Activated naive CD4-positive, alpha-beta T cell treated with anti-CD3 and anti-CD28 coated beads for 36 hours (primary cell): Measurements from ENCODE around the gene WIF1. TPM values are rescaled to one million over a fixed set of nuclear protein-coding genes. Genes with fewer than 3 reads are reported as not detected.

ENCODE experiments used
- CTCF ChIA-PET: fragments of 350-600 bp; sonication (Branson Sonifier 250); formaldehyde crosslinking; loops from one replicate; lab custom pipeline; 2021; ENCODE audit warnings: antibody characterized with exemption; lab: Charles Lee
- DNase-seq: peaks from one replicate; pipeline ENCODE4 v3.0.0-alpha.2; 2020
- H3K27ac Mint-ChIP-seq: one replicate; pipeline ENCODE4 v1.8.0; 2021; ENCODE audit warnings: mild to moderate bottlenecking, mixed read lengths
- H3K27me3 Mint-ChIP-seq: one replicate; pipeline ENCODE4 v1.8.0; 2021; ENCODE audit warnings: low read depth, mixed read lengths
- H3K36me3 Mint-ChIP-seq: one replicate; pipeline ENCODE4 v1.8.0; 2021; ENCODE audit warnings: low read depth, mixed read lengths
- H3K4me1 Mint-ChIP-seq: one replicate; pipeline ENCODE4 v1.8.0; 2021; ENCODE audit warnings: low read depth, mixed read lengths
- H3K4me3 Mint-ChIP-seq: one replicate; pipeline ENCODE4 v1.8.0; 2021; ENCODE audit warnings: mild to moderate bottlenecking, moderate library complexity, mixed read lengths
- H3K9me3 Mint-ChIP-seq: one replicate; pipeline ENCODE4 v1.8.0; 2021; ENCODE audit warnings: mixed read lengths
- intact Hi-C: fragments of 100-400 bp; cut with micrococcal nuclease; formaldehyde crosslinking; loops from one replicate; pipeline ENCODE4 v1.15.1; 2023
- total RNA-seq, 2 experiments: library from RNA; stranded (reverse); gene quantifications; one replicate each; pipeline ENCODE4 v1.2.3, GENCODE V29; 2021

Gene WIF1
- under 1 TPM in 1 of 2 experiments, not detected in 1; 0.20 TPM for total RNA-seq

- Mint-ChIP-seq H3K27ac (no peak within 1 kb of the TSS), H3K4me1 (peaks cover 3% of the 10 kb centered on the region), H3K4me3 (peak within 1 kb of the TSS; percentile 41), H3K27me3 (peaks cover 24% of the 10 kb centered on the region), H3K9me3 (no peaks in the 10 kb centered on the region), H3K36me3 (no peaks in the 10 kb centered on the region)
- CTCF ChIA-PET = interaction anchor here (1.1 to 1.5 kb wide), 6 partner anchors 9 to 319 kb away, joined by 3 to 8 read pairs (median 4); no protein-coding TSS in a partner anchor
- intact Hi-C loops = loop anchor here (5.0 kb wide), 1 partner anchor 161 kb away; no protein-coding TSS in a partner anchor
- peak; percentile 28 for DNase-seq
Observed at GRCh38 chr12:65121049-65121955, at the start of gene WIF1. Gene WIF1 (minus strand): TSS chr12:65121305. CDS start chr12:65121191, 114 bp downstream.

GRCh38 chr12:65170209-65170881 lies 49.2 kb upstream of the WIF1 start:
- DNase-seq = peak; percentile 75
- intact Hi-C loops = loop anchor here (1.0 to 5.0 kb wide), 6 partner anchors 12 to 713 kb away; no protein-coding TSS in a partner anchor
- no peaks in the 10 kb centered on the region for H3K9me3 Mint-ChIP-seq
- H3K36me3 Mint-ChIP-seq = peaks cover 9% of the 10 kb centered on the region
- H3K4me1 Mint-ChIP-seq = peaks cover 19% of the 10 kb centered on the region
- H3K27me3 Mint-ChIP-seq = no peaks in the 10 kb centered on the region
- H3K4me3 Mint-ChIP-seq = peak overlapping the region; percentile 85
- CTCF ChIA-PET = interaction anchor here (0.9 to 2.4 kb wide), 4 partner anchors 12 to 62 kb away, joined by 3 to 13 read pairs (median 6); no protein-coding TSS in a partner anchor
- peak overlapping the region; percentile 83 for H3K27ac Mint-ChIP-seq

GRCh38 chr12:65169320-65170208 lies 48.5 kb upstream of the WIF1 start, which contains the start of gene LEMD3:
Gene LEMD3 (plus strand): TSS chr12:65169583. CDS start chr12:65169597, 14 bp downstream.
- no peaks in the 10 kb centered on the region for H3K9me3 Mint-ChIP-seq
- CTCF ChIA-PET = interaction anchor here (0.6 to 2.4 kb wide), 8 partner anchors 13 to 1207 kb away, joined by 3 to 13 read pairs (median 4); no protein-coding TSS in a partner anchor
- DNase-seq = peak; percentile 96
- H3K4me3 Mint-ChIP-seq = peak within 1 kb of the TSS; percentile 85
- H3K4me1 Mint-ChIP-seq = peaks cover 19% of the 10 kb centered on the region
- H3K36me3 Mint-ChIP-seq = peaks cover 9% of the 10 kb centered on the region
- peak within 1 kb of the TSS; percentile 91 for H3K27ac Mint-ChIP-seq
- intact Hi-C loops = loop anchor here (1.0 to 5.0 kb wide), 14 partner anchors 13 to 1133 kb away; partner anchors contain the start of genes GNS, HELB, KICS2 and LLPH
- H3K27me3 Mint-ChIP-seq = no peaks in the 10 kb centered on the region

GRCh38 chr12:65168681-65169319 lies 47.7 kb upstream of the WIF1 start:
- DNase-seq = no peak
- Mint-ChIP-seq H3K9me3 (no peaks in the 10 kb centered on the region), H3K36me3 (peaks cover 9% of the 10 kb centered on the region), H3K27ac (peak overlapping the region; percentile 91), H3K27me3 (no peaks in the 10 kb centered on the region), H3K4me3 (peak overlapping the region; percentile 85), H3K4me1 (peaks cover 20% of the 10 kb centered on the region)
- intact Hi-C loops = loop anchor here (1.0 to 5.0 kb wide), 8 partner anchors 12 to 1134 kb away; partner anchors contain the start of genes GNS, HELB, KICS2 and LLPH
- CTCF ChIA-PET = interaction anchor here (0.9 to 2.4 kb wide), 7 partner anchors 12 to 90 kb away, joined by 3 to 13 read pairs (median 5); no protein-coding TSS in a partner anchor

- intact Hi-C loops = loop anchor here (5.0 kb wide), 1 partner anchor 942 kb away; the partner anchor contains the start of gene KICS2
- no peaks in the 10 kb centered on the region for H3K9me3 Mint-ChIP-seq
- H3K4me3 Mint-ChIP-seq = no peak overlapping the region
- CTCF ChIA-PET = no interaction called here
- H3K36me3 Mint-ChIP-seq = no peaks in the 10 kb centered on the region
- H3K4me1 Mint-ChIP-seq = peaks cover 6% of the 10 kb centered on the region
- H3K27me3 Mint-ChIP-seq = peaks cover 14% of the 10 kb centered on the region
- no peak for DNase-seq
- H3K27ac Mint-ChIP-seq = no peak overlapping the region
Observed at GRCh38 chr12:65164774-65165173, 43.7 kb upstream of the WIF1 start.

- CTCF ChIA-PET = no interaction called here
- peaks cover 6% of the 10 kb centered on the region for H3K4me1 Mint-ChIP-seq
- H3K27ac Mint-ChIP-seq = no peak overlapping the region
- no peaks in the 10 kb centered on the region for H3K36me3 Mint-ChIP-seq
- H3K9me3 Mint-ChIP-seq = no peaks in the 10 kb centered on the region
- no peak for DNase-seq
- H3K27me3 Mint-ChIP-seq = peaks cover 16% of the 10 kb centered on the region
- intact Hi-C loops = no loop called here
- H3K4me3 Mint-ChIP-seq = no peak overlapping the region
Observed at GRCh38 chr12:65164244-65164643, 43.1 kb upstream of the WIF1 start.

- intact Hi-C loops = no loop called here
- H3K27ac Mint-ChIP-seq = no peak overlapping the region
Observed at GRCh38 chr12:65162609-65163008, 41.5 kb upstream of the WIF1 start.

GRCh38 chr12:65157091-65157490 lies 36.0 kb upstream of the WIF1 start:
- Mint-ChIP-seq H3K4me1 (peaks cover 16% of the 10 kb centered on the region), H3K36me3 (no peaks in the 10 kb centered on the region), H3K27ac (peak overlapping the region; percentile 37), H3K9me3 (no peaks in the 10 kb centered on the region), H3K4me3 (no peak overlapping the region), H3K27me3 (peaks cover 12% of the 10 kb centered on the region)
- no peak for DNase-seq
- intact Hi-C loops = loop anchor here (2.0 to 5.0 kb wide), 3 partner anchors 70 to 600 kb away; no protein-coding TSS in a partner anchor
- CTCF ChIA-PET = interaction anchor here (1.2 to 3.5 kb wide), 3 partner anchors 12 to 75 kb away, joined by 3 to 13 read pairs (median 4); partner anchors contain the start of gene LEMD3

More at GRCh38 chr12:65162609-65163008, 41.5 kb upstream of the WIF1 start:
- Mint-ChIP-seq H3K27me3 (peaks cover 16% of the 10 kb centered on the region), H3K4me1 (peaks cover 4% of the 10 kb centered on the region), H3K9me3 (no peaks in the 10 kb centered on the region), H3K36me3 (no peaks in the 10 kb centered on the region), H3K4me3 (no peak overlapping the region)
- no peak for DNase-seq
- CTCF ChIA-PET = no interaction called here

GRCh38 chr12:65156366-65156841 lies 35.3 kb upstream of the WIF1 start:
- intact Hi-C loops = loop anchor here (1.0 to 5.0 kb wide), 5 partner anchors 13 to 601 kb away; partner anchors contain the start of gene LEMD3
- H3K4me1 Mint-ChIP-seq = peaks cover 16% of the 10 kb centered on the region
- DNase-seq = peak; percentile 35
- H3K9me3 Mint-ChIP-seq = no peaks in the 10 kb centered on the region
- CTCF ChIA-PET = interaction anchor here (1.2 to 3.5 kb wide), 2 partner anchors 12 to 32 kb away, joined by 4 to 13 read pairs; partner anchors contain the start of gene LEMD3
- H3K4me3 Mint-ChIP-seq = peak overlapping the region; percentile 19
- peak overlapping the region; percentile 37 for H3K27ac Mint-ChIP-seq
- H3K27me3 Mint-ChIP-seq = peaks cover 12% of the 10 kb centered on the region
- no peaks in the 10 kb centered on the region for H3K36me3 Mint-ChIP-seq

- intact Hi-C loops = loop anchor here (1.0 to 5.0 kb wide), 5 partner anchors 14 to 602 kb away; partner anchors contain the start of gene LEMD3
- H3K9me3 Mint-ChIP-seq = no peaks in the 10 kb centered on the region
- H3K4me3 Mint-ChIP-seq = no peak overlapping the region
- peak; percentile 24 for DNase-seq
- CTCF ChIA-PET = interaction anchor here (1.0 to 3.5 kb wide), 3 partner anchors 13 to 32 kb away, joined by 3 to 13 read pairs (median 4); partner anchors contain the start of gene LEMD3
- H3K4me1 Mint-ChIP-seq = peaks cover 16% of the 10 kb centered on the region
- peaks cover 11% of the 10 kb centered on the region for H3K27me3 Mint-ChIP-seq
- H3K36me3 Mint-ChIP-seq = no peaks in the 10 kb centered on the region
- H3K27ac Mint-ChIP-seq = no peak overlapping the region
Observed at GRCh38 chr12:65155784-65156183, 34.7 kb upstream of the WIF1 start.
